ENCODE results near the gene SEC22C.

- no peak for TF ChIP-seq CTCF (conservative IDR thresholded peaks at IDR 0.05; ENCODE audit: low read depth, low read length)
- TF ChIP-seq POLR2A (IDR thresholded peaks at IDR 0.05; ENCODE audit: low read depth, low read length) = no peak
- TF ChIP-seq USF2 (IDR thresholded peaks at IDR 0.05; ENCODE audit: low read depth, low read length) = no peak
- no peak for TF ChIP-seq CEBPB (IDR thresholded peaks at IDR 0.05; ENCODE audit: low read depth, low read length)
- no peak for TF ChIP-seq MXI1 (IDR thresholded peaks at IDR 0.05; ENCODE audit: borderline replicate concordance, low read depth, low read length)
Observed at GRCh38 chr3:42499478-42499871, 82.3 kb downstream of the SEC22C start.

Data from IMR-90 (cell line).